Heart left ventricle (tissue), 13 donors: Measurements from ENCODE around the gene SOS1.

ENCODE experiments used
- POLR2A ChIP-seq, 2 donors: fragments of 450-650 bp; IDR thresholded peaks; one replicate each; pipeline ENCODE4 v1.6.1; 2017; ENCODE audit warnings: antibody characterized with exemption in 2 of 2, mild to moderate bottlenecking in 2 of 2, moderate library complexity in 2 of 2
- TF ChIP-seq, protein P1 (sequence below), 12 donors: fragments of 200-600 bp; sonication (generic) in 4 of 12; IDR thresholded peaks; one replicate each; pipeline versions ENCODE4 v1.5.0 to v1.8.0; 2018 to 2022; ENCODE audit warnings: antibody characterized with exemption in 12 of 12, mild to moderate bottlenecking in 5 of 12
- donor health status: ischemic (EF 13 %, LVEDD 7.1; RV severe dilation, severe dysfunction).
- donor health status: DM: no; HTN: yes; CAD: no.
- donor health status: DM: no; HTN: no; CAD: no.
- donor health status: ischemic (EF 25% LVEDD 6.9; RV normal size, moderate dysfunction).
- donor health status: ischemic (EF 25% LVEDD 5.7; RV mildly dilated, moderate dysfunction).
- donor health status: ischemic (EF 35%, LVEDD 5.7; RV mildly dilated, moderate dysfunction).
- donor health status: nonischemic (EF 11% LVEDD 7.7; RV severe dilation, severe dysfunction).
- donor health status: DM: yes; HTN: yes; CAD: no.
- donor health status: PGD.
- donor health status: ischemic (EF 29% LVEDD 5.4; RV normal size, mild dysfunction).
- donor health status: nonischemic (EF 23%, LVEDD 6.1; RV moderate dilation, normal function).

DNA sequence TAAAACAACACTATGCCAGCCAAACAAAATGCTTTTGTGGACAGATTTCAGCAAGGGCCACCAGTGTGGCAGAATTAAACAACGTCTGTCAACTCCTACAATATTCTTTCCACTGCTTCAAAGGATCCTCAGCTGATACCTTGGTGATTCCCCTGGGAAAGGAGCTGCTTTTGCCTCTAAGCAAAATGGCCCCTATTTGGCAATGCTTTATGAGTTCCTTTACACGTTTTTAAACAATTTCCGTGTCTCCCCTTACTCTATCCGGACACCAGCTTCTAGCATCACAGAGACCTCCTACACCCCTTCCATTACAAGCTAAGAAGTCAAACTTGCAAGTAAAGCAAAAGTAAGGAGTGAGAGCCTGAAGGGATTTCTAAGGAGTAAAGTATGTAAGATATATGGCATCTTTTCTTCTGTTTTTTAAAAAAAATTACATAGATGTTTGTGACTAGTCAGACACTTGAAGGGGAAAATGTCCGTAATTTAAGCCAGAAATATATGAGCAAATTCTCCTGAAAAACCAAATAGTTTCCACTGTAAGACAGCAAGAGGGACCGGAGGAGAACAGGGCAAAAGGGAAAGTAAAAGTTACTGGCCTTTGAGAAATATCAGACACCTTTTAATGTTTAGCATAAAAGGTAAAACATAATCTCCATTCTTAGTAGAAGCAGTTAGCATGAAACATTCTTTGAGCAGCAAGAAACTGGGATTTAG lies 1.9 kb downstream of the SOS1 start:
- TF ChIP-seq, protein P1, sequence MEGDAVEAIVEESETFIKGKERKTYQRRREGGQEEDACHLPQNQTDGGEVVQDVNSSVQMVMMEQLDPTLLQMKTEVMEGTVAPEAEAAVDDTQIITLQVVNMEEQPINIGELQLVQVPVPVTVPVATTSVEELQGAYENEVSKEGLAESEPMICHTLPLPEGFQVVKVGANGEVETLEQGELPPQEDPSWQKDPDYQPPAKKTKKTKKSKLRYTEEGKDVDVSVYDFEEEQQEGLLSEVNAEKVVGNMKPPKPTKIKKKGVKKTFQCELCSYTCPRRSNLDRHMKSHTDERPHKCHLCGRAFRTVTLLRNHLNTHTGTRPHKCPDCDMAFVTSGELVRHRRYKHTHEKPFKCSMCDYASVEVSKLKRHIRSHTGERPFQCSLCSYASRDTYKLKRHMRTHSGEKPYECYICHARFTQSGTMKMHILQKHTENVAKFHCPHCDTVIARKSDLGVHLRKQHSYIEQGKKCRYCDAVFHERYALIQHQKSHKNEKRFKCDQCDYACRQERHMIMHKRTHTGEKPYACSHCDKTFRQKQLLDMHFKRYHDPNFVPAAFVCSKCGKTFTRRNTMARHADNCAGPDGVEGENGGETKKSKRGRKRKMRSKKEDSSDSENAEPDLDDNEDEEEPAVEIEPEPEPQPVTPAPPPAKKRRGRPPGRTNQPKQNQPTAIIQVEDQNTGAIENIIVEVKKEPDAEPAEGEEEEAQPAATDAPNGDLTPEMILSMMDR (IDR thresholded peaks at IDR 0.05), result no peak
- no peak for TF ChIP-seq POLR2A (IDR thresholded peaks at IDR 0.05)
